Panc1 (cell line): ENCODE measurements around the gene PHOX2B.

Source experiments
- SIN3A ChIP-seq: IDR thresholded peaks from 2 replicates; pipeline ENCODE4 v1.6.1; 2012; ENCODE audit warnings: low read depth, mild to moderate bottlenecking, low read length, moderate library complexity, borderline replicate concordance; ENCODE audit not compliant: insufficient read depth
- TCF7L2 ChIP-seq: IDR thresholded peaks from 2 replicates; pipeline ENCODE4 v1.6.1; 2011; ENCODE audit warnings: mild to moderate bottlenecking, low read depth, low read length, inconsistent platforms
- TF ChIP-seq, protein P1 (sequence below): fragments of 450-650 bp; IDR thresholded peaks from 2 replicates; pipeline ENCODE4 v1.5.1; 2017; ENCODE audit warnings: mild to moderate bottlenecking
- TF ChIP-seq, protein P2 (sequence below), 2 experiments: IDR thresholded peaks; 2 replicates each; pipeline ENCODE4 v1.6.1; 2011 to 2012; ENCODE audit warnings: low read depth in 2 of 2, control low read depth in 1 of 2, low read length in 1 of 2, mild to moderate bottlenecking in 1 of 2, moderate library complexity in 1 of 2; ENCODE audit not compliant: insufficient read depth in 1 of 2

DNA sequence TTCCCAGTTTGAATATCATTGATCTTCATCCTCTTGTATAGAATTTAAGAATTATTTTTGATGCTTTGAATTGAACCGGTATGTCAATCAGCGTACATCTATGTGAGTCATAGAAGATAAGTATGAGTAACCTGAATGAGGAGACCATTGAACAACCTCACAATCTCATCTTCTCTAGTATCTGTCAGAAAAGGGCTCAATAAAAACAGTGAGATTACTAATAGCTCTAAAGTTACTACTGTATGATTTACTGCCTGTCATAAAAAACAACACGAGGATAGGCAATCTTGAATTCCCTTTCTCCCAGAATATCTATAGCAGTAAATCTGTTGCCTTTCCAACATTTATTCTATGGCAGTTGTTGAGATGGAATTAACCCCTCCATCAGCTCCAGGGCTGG lies 36.1 kb downstream of the PHOX2B start:
- TF ChIP-seq, protein P1, sequence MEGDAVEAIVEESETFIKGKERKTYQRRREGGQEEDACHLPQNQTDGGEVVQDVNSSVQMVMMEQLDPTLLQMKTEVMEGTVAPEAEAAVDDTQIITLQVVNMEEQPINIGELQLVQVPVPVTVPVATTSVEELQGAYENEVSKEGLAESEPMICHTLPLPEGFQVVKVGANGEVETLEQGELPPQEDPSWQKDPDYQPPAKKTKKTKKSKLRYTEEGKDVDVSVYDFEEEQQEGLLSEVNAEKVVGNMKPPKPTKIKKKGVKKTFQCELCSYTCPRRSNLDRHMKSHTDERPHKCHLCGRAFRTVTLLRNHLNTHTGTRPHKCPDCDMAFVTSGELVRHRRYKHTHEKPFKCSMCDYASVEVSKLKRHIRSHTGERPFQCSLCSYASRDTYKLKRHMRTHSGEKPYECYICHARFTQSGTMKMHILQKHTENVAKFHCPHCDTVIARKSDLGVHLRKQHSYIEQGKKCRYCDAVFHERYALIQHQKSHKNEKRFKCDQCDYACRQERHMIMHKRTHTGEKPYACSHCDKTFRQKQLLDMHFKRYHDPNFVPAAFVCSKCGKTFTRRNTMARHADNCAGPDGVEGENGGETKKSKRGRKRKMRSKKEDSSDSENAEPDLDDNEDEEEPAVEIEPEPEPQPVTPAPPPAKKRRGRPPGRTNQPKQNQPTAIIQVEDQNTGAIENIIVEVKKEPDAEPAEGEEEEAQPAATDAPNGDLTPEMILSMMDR, result no peak
- TF ChIP-seq SIN3A (no peak), TCF7L2 (no peak)
- TF ChIP-seq, protein P2, sequence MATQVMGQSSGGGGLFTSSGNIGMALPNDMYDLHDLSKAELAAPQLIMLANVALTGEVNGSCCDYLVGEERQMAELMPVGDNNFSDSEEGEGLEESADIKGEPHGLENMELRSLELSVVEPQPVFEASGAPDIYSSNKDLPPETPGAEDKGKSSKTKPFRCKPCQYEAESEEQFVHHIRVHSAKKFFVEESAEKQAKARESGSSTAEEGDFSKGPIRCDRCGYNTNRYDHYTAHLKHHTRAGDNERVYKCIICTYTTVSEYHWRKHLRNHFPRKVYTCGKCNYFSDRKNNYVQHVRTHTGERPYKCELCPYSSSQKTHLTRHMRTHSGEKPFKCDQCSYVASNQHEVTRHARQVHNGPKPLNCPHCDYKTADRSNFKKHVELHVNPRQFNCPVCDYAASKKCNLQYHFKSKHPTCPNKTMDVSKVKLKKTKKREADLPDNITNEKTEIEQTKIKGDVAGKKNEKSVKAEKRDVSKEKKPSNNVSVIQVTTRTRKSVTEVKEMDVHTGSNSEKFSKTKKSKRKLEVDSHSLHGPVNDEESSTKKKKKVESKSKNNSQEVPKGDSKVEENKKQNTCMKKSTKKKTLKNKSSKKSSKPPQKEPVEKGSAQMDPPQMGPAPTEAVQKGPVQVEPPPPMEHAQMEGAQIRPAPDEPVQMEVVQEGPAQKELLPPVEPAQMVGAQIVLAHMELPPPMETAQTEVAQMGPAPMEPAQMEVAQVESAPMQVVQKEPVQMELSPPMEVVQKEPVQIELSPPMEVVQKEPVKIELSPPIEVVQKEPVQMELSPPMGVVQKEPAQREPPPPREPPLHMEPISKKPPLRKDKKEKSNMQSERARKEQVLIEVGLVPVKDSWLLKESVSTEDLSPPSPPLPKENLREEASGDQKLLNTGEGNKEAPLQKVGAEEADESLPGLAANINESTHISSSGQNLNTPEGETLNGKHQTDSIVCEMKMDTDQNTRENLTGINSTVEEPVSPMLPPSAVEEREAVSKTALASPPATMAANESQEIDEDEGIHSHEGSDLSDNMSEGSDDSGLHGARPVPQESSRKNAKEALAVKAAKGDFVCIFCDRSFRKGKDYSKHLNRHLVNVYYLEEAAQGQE (IDR thresholded peaks at IDR 0.05; ENCODE audit: insufficient read depth in 1 of 2, low read depth in 2 of 2, low read length in 1 of 2), result no peak
